Measurements from ENCODE around the gene OR4F15.

DNA sequence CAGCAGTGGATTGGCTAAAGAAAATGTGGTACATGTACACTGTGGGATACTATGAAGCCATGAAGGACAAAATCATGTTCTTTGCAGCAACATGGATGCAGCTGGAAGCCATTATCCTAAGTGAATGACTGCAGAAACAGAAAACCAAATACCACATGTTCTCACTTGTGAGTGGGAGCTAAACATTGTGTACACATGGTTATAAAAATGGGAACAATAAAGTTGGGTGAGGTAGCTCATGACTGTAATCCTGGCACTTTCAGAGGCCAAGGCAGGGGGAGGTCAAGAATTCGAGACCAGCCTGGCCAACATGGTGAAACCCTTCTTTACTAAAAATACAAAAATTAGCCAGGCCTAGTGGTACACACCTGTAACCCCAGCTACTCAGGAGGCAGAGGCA is 12.3 kb upstream of the OR4F15 start:
- TF ChIP-seq, protein P1, sequence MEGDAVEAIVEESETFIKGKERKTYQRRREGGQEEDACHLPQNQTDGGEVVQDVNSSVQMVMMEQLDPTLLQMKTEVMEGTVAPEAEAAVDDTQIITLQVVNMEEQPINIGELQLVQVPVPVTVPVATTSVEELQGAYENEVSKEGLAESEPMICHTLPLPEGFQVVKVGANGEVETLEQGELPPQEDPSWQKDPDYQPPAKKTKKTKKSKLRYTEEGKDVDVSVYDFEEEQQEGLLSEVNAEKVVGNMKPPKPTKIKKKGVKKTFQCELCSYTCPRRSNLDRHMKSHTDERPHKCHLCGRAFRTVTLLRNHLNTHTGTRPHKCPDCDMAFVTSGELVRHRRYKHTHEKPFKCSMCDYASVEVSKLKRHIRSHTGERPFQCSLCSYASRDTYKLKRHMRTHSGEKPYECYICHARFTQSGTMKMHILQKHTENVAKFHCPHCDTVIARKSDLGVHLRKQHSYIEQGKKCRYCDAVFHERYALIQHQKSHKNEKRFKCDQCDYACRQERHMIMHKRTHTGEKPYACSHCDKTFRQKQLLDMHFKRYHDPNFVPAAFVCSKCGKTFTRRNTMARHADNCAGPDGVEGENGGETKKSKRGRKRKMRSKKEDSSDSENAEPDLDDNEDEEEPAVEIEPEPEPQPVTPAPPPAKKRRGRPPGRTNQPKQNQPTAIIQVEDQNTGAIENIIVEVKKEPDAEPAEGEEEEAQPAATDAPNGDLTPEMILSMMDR (IDR thresholded peaks at IDR 0.05; ENCODE audit: control extremely low read depth in 1 of 3, insufficient read depth in 1 of 3, low read depth in 1 of 3, low read length in 3 of 3), result no peak
- TF ChIP-seq EZH2 (IDR thresholded peaks at IDR 0.05; ENCODE audit: low read depth, low read length, severe bottlenecking), result no peak
- no peak for TF ChIP-seq CHD2 (IDR thresholded peaks at IDR 0.05; ENCODE audit: low read length)
- no peak for TF ChIP-seq POLR2A (IDR thresholded peaks at IDR 0.05; ENCODE audit: control extremely low read depth in 1 of 2, low read depth in 2 of 2, low read length in 2 of 2)
- no peak for TF ChIP-seq CHD1 (IDR thresholded peaks at IDR 0.05; ENCODE audit: low read depth, low read length)
- TF ChIP-seq ASH2L (IDR thresholded peaks at IDR 0.05; ENCODE audit: low read length), result no peak
- no peak for TF ChIP-seq SIX5 (IDR thresholded peaks at IDR 0.05; ENCODE audit: low read depth, low read length)
- TF ChIP-seq, protein P2, sequence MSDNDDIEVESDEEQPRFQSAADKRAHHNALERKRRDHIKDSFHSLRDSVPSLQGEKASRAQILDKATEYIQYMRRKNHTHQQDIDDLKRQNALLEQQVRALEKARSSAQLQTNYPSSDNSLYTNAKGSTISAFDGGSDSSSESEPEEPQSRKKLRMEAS (IDR thresholded peaks at IDR 0.05), result no peak
- no peak for TF ChIP-seq NANOG (IDR thresholded peaks at IDR 0.05; ENCODE audit: insufficient read depth, low read depth, low read length, poor library complexity, severe bottlenecking)
- no peak for TF ChIP-seq FOSL1 (IDR thresholded peaks at IDR 0.05; ENCODE audit: insufficient read depth, low read depth, low read length)
- no peak for TF ChIP-seq POLR2AphosphoS5 (IDR thresholded peaks at IDR 0.05; ENCODE audit: low read depth, low read length)
- TF ChIP-seq EP300 (IDR thresholded peaks at IDR 0.05; ENCODE audit: borderline replicate concordance in 1 of 2, low read depth in 2 of 2, low read length in 2 of 2), result no peak
- TF ChIP-seq RXRA (IDR thresholded peaks at IDR 0.05; ENCODE audit: insufficient read depth, low read depth, low read length), result no peak
- TF ChIP-seq SUZ12 (IDR thresholded peaks at IDR 0.05; ENCODE audit: low read length), result no peak
